ENCODE measurements around the gene OASL.

DNA sequence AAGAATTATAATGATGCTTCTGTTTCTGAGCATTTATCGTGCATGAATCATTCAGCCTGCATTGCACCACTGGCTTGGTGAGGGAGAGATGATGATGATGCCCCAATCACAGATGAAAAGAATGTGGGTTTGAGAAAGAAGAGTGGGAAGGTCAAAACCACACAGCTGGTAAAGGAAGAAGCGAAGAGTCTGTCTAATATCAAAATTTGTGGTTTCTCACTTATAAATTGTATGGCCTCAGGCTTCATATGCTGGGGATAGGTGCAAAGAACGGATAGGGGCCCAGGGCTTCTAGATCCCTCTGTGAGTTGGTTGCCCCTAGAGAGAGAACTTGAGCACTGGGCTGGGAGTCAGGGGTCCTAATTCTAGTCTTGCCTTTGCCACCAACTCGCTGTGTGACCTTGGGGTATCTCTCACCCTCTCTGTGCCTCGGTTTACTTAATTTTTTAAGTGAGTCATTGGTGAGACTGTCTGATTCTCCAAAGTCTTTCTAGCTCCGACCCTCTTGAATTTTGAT lies 2.2 kb downstream of the OASL start:
- TF ChIP-seq, protein P1, sequence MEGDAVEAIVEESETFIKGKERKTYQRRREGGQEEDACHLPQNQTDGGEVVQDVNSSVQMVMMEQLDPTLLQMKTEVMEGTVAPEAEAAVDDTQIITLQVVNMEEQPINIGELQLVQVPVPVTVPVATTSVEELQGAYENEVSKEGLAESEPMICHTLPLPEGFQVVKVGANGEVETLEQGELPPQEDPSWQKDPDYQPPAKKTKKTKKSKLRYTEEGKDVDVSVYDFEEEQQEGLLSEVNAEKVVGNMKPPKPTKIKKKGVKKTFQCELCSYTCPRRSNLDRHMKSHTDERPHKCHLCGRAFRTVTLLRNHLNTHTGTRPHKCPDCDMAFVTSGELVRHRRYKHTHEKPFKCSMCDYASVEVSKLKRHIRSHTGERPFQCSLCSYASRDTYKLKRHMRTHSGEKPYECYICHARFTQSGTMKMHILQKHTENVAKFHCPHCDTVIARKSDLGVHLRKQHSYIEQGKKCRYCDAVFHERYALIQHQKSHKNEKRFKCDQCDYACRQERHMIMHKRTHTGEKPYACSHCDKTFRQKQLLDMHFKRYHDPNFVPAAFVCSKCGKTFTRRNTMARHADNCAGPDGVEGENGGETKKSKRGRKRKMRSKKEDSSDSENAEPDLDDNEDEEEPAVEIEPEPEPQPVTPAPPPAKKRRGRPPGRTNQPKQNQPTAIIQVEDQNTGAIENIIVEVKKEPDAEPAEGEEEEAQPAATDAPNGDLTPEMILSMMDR (conservative IDR thresholded peaks at IDR 0.05 in 1 of 2, IDR thresholded peaks at IDR 0.05 in 1 of 2; ENCODE audit: extremely low read depth in 1 of 2, insufficient read depth in 1 of 2, low read depth in 1 of 2, low read length in 2 of 2): no peak
- no peak for TF ChIP-seq EZH2 (IDR thresholded peaks at IDR 0.05; ENCODE audit: borderline replicate concordance, low read length)
